Bronchial epithelial cell (primary cell): ENCODE measurements around the gene SGMS1. TPM values are rescaled to one million over a fixed set of nuclear protein-coding genes. Genes with fewer than 3 reads are reported as not detected.

Experiments used
- DNase-seq: peaks from one replicate; pipeline ENCODE4 v3.0.0-alpha.2; 2010; ENCODE audit warnings: low read depth
- FAIRE-seq: peaks from 2 replicates; lab custom pipeline; 2011; peaks lifted over from hg19 to GRCh38; lab: Jason Lieb, UNC
- H3K27me3 ChIP-seq: 2 replicates; pipeline ENCODE4 v1.5.1; 2011; ENCODE audit warnings: low read length; ENCODE audit not compliant: control insufficient read depth, insufficient read depth
- H3K36me3 ChIP-seq: 2 replicates; pipeline ENCODE4 v1.5.1; 2011; ENCODE audit warnings: low read length; ENCODE audit not compliant: control insufficient read depth, insufficient read depth
- H3K4me3 ChIP-seq: 2 replicates; pipeline ENCODE4 v1.5.1; 2011; ENCODE audit warnings: mild to moderate bottlenecking, low read depth, low read length, control low read depth
- CTCF ChIP-seq: IDR thresholded peaks from 2 replicates; pipeline ENCODE4 v1.5.1; 2011; ENCODE audit warnings: mild to moderate bottlenecking, moderate library complexity, low read length, control low read depth, inconsistent platforms; ENCODE audit not compliant: insufficient read depth, severe bottlenecking
- total RNA-seq: library from RNA; depleted of rRNA; stranded (reverse); fragments of >200 nt; gene quantifications from 2 replicates; pipeline ENCODE4 v1.2.1, GENCODE V29; 2014

Gene SGMS1
- total RNA-seq, 1 donor from 2014 or later, result 21.3 TPM

- no peak for DNase-seq
- FAIRE-seq, result no peak
- no peaks in the 10 kb centered on the region for H3K36me3 ChIP-seq
- H3K27me3 ChIP-seq, result no peaks in the 10 kb centered on the region
- no peak overlapping the region for H3K4me3 ChIP-seq
- TF ChIP-seq CTCF, result no peak
Observed at GRCh38 chr10:50336140-50336539, 287.6 kb downstream of the SGMS1 start.

GRCh38 chr10:50335397-50335796 lies 288.4 kb downstream of the SGMS1 start:
- FAIRE-seq (no peak), DNase-seq (no peak)

GRCh38 chr10:50334273-50334672 lies 289.5 kb downstream of the SGMS1 start:
- FAIRE-seq, result no peak
- no peak overlapping the region for H3K4me3 ChIP-seq
- H3K27me3 ChIP-seq, result no peaks in the 10 kb centered on the region
- H3K36me3 ChIP-seq, result no peaks in the 10 kb centered on the region
- TF ChIP-seq CTCF, result no peak
- peak; percentile 61 for DNase-seq

More at GRCh38 chr10:50335397-50335796, 288.4 kb downstream of the SGMS1 start:
- no peaks in the 10 kb centered on the region for H3K36me3 ChIP-seq
- no peaks in the 10 kb centered on the region for H3K27me3 ChIP-seq
- no peak for TF ChIP-seq CTCF
- no peak overlapping the region for H3K4me3 ChIP-seq

GRCh38 chr10:50333872-50334271 lies 289.9 kb downstream of the SGMS1 start:
- Histone ChIP-seq H3K27me3 (no peaks in the 10 kb centered on the region), H3K4me3 (no peak overlapping the region), H3K36me3 (no peaks in the 10 kb centered on the region)
- no peak for TF ChIP-seq CTCF
- no peak for DNase-seq
- FAIRE-seq, result no peak

GRCh38 chr10:50332108-50332842 lies 291.5 kb downstream of the SGMS1 start:
- H3K4me3 ChIP-seq, result no peak overlapping the region
- H3K36me3 ChIP-seq, result no peaks in the 10 kb centered on the region
- DNase-seq (no peak), FAIRE-seq (no peak)
- no peaks in the 10 kb centered on the region for H3K27me3 ChIP-seq
- TF ChIP-seq CTCF, result no peak

GRCh38 chr10:50331486-50331885 lies 292.3 kb downstream of the SGMS1 start:
- no peak for TF ChIP-seq CTCF
- Histone ChIP-seq H3K36me3 (no peaks in the 10 kb centered on the region), H3K4me3 (no peak overlapping the region), H3K27me3 (no peaks in the 10 kb centered on the region)
- FAIRE-seq (no peak), DNase-seq (no peak)
